GM12865 (cell line): ENCODE measurements around the gene SMU1.

Source experiments
- DNase-seq: peaks from one replicate; pipeline ENCODE4 v3.0.0; 2010; ENCODE audit warnings: low read depth
- H3K4me3 ChIP-seq: 2 replicates; pipeline ENCODE4 v1.5.1; 2011; ENCODE audit warnings: mild to moderate bottlenecking, low read depth, low read length, control low read depth
- CTCF ChIP-seq: IDR thresholded peaks from 2 replicates; pipeline ENCODE4 v1.5.1; 2011; ENCODE audit warnings: low read length, control low read depth, low read depth, inconsistent platforms; ENCODE audit not compliant: insufficient read depth; ENCODE audit errors: missing control alignments

SMU1 gene

DNA sequence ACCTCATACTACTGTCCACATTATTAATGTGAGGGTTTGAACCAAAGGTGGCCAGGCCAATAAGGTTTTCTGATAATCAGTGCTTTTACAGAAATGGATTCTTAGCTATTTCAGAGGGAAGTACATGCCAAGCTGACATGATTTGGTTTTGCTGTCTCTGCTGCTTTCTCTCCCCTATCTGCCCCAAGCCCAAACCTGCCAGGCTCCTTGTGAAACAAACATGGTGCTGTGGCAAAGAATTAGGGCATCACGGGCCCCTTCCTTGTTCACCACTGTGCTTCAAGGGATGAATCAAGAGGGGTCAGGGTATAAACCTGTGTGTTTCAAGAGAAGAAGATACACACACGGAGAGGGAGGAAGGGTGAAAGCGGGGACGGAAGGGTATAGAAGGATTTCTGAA lies 41.3 kb upstream of the SMU1 start:
- no peak for DNase-seq
- no peak for TF ChIP-seq CTCF
- H3K4me3 ChIP-seq = no peak overlapping the region

GRCh38 chr9:33117306-33117705 lies 40.8 kb upstream of the SMU1 start:
- no peak overlapping the region for H3K4me3 ChIP-seq
- DNase-seq = no peak
- TF ChIP-seq CTCF = no peak

DNA sequence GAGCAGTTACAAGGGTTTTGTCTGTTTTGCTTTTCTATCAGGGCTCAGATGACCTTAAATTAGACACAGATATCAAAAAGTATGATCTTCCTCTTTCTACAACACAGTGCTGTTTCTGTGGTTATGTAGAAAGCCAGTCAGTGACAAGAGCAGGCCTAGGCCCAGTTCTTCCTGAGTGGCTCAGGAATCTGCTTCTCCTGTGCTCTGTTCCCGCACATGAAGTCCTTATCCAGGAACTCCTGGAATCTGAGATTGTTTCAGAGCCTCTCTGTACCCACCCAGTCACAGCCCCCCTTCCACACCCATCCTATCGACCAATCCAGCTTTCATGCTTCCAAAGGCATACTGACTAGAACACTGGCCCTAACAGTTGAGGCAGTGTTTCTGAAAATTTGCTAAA lies 40.4 kb upstream of the SMU1 start:
- TF ChIP-seq CTCF = no peak

GRCh38 chr9:33114746-33115145 lies 38.3 kb upstream of the SMU1 start:
- TF ChIP-seq CTCF = no peak
- DNase-seq = no peak
- no peak overlapping the region for H3K4me3 ChIP-seq

More for the DNA sequence above, 40.4 kb upstream of the SMU1 start:
- H3K4me3 ChIP-seq = no peak overlapping the region
- DNase-seq = no peak

- no peak for DNase-seq
- H3K4me3 ChIP-seq = no peak overlapping the region
These were observed 37.5 kb upstream of the SMU1 start for GRCh38 chr9:33113799-33114547.

DNA sequence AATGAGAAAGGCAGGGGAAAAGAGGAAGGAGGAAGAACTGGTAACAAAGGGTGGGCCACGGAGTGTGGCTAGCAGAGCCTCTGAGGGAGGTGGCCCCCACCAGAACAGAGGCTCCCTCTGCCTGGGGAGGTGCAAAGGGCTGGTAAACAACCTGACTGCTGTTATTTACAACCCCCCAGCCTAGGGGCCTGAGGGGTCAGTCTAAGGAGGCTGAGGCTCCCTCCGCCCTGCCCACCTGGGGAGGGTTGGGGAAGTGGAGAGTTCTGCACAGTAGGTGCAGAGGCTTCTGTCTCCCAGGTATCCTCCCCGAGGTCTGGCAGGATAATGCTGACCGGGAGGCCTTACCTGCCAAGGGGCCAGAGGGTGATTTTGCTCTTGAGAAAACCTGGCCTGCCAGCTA lies 35.6 kb upstream of the SMU1 start:
- H3K4me3 ChIP-seq = no peak overlapping the region
- DNase-seq = no peak
- no peak for TF ChIP-seq CTCF

More at GRCh38 chr9:33113799-33114547, 37.5 kb upstream of the SMU1 start:
- TF ChIP-seq CTCF = no peak

DNA sequence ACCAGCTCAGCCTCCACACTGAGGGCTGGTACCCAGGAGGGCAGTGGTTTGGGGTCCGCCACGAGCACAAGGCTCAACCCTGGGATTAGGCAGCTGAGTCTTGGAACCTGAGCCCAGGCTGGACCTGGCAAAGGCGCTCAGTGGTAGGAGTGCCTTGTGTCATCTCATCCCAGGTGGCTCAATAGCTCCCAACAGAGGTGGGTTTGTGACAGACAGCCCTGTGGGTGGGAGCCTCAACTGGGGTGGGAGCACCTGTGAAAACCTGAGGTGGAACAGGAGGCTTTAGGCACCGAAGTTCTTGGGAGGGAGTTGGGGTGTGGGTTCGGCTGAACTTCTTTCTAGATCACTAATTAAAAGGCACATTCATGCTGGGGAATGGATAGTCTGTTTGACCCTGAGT lies 35.2 kb upstream of the SMU1 start:
- no peak overlapping the region for H3K4me3 ChIP-seq
- TF ChIP-seq CTCF = no peak
- no peak for DNase-seq
